K562 (cell line): ENCODE measurements around the gene PDHX. TPM values are rescaled to one million over a fixed set of nuclear protein-coding genes. Genes with fewer than 3 reads are reported as not detected.
"Not testable (repeated sequence)": the region's sequence is repeated elsewhere in the genome, so short reads cannot be mapped to it uniquely, and the experiment has no call there.

ENCODE experiments used
- ATAC-seq: fragments of 200-7000 bp; cut with Tn5 transposase; 3 replicates; pipeline ENCODE4 v1.9.1; 2020; ENCODE audit warnings: moderate library complexity
- BruUV-seq: library from RNA; stranded (reverse); fragments of 400-500 nt; replicated peaks from 2 replicates; lab custom pipeline; 2021; lab: Mats Ljungman, UMichigan
- CTCF ChIA-PET: fragments of 300-600 bp; formaldehyde crosslinking; extraction: SDS; loops from one replicate; lab custom pipeline; 2021; ENCODE audit warnings: low intra/inter-chr PET ratio; lab: Yijun Ruan, JAX
- POLR2A ChIA-PET: fragments of 300-600, 350-650 bp; sonication (Branson Sonifier 250); formaldehyde crosslinking; extraction: SDS; loops from one replicate; lab custom pipeline; 2021; ENCODE audit warnings: antibody characterized with exemption, inconsistent platforms; lab: Yijun Ruan, JAX
- DNase-seq, 4 experiments: peaks; one replicate each; pipeline versions ENCODE4 v3.0.0 to v3.0.0-alpha.2; 2011 to 2018; ENCODE audit warnings: low spot score in 3 of 4, mixed read lengths in 3 of 4; ENCODE audit errors: extremely low read depth in 1 of 4
- FAIRE-seq: peaks from 2 replicates; lab custom pipeline; 2011; peaks lifted over from hg19 to GRCh38; lab: Jason Lieb, UNC
- H2AFZ ChIP-seq: 2 replicates; pipeline ENCODE4 v1.6.0; 2011; ENCODE audit warnings: low read depth, low read length, control low read depth, inconsistent platforms
- H3K27ac ChIP-seq: fragments of 200-600 bp; 3 replicates; pipeline ENCODE4 v1.8.0; 2011; ENCODE audit warnings: low read depth, mild to moderate bottlenecking, control low read depth, inconsistent platforms, low read length, moderate library complexity, mixed read lengths; ENCODE audit errors: extremely low read depth
- H3K27me3 ChIP-seq, 2 experiments: fragments of 300-600 bp in 1 of 2; 2 replicates in 1 of 2; 3 replicates in 1 of 2; pipeline versions ENCODE4 v1.6.0 to v1.8.0; 2011; ENCODE audit warnings: inconsistent platforms in 2 of 2, low read length in 2 of 2, mild to moderate bottlenecking in 1 of 2, mixed read lengths in 1 of 2, moderate library complexity in 1 of 2; ENCODE audit not compliant: control insufficient read depth in 2 of 2, insufficient read depth in 2 of 2
- H3K36me3 ChIP-seq: fragments of 300-600 bp; 3 replicates; pipeline ENCODE4 v1.8.0; 2011; ENCODE audit warnings: mild to moderate bottlenecking, low read length, inconsistent platforms; ENCODE audit not compliant: control insufficient read depth, insufficient read depth
- H3K4me1 ChIP-seq, 2 experiments: fragments of 200-600 bp in 1 of 2; replicated peaks in 1 of 2; 2 replicates in 1 of 2; 3 replicates in 1 of 2; pipeline versions ENCODE4 v1.5.1 to v1.8.0; 2011; ENCODE audit warnings: inconsistent platforms in 2 of 2, low read length in 2 of 2, mild to moderate bottlenecking in 1 of 2, mixed read lengths in 1 of 2, moderate library complexity in 1 of 2; ENCODE audit not compliant: control insufficient read depth in 2 of 2, insufficient read depth in 2 of 2
- H3K4me2 ChIP-seq: 2 replicates; pipeline ENCODE4 v1.6.1; 2011; ENCODE audit warnings: low read length, control low read depth, inconsistent platforms, mixed read lengths; ENCODE audit not compliant: insufficient read depth
- H3K4me3 ChIP-seq: fragments of 200-600 bp; sonication (generic), shearing (Covaris generic); 2 replicates; pipeline ENCODE4 v1.5.1; 2016; ENCODE audit warnings: control low read depth, inconsistent platforms
- H3K79me2 ChIP-seq: fragments of 200-600 bp; 3 replicates; pipeline ENCODE4 v1.8.0; 2011; ENCODE audit warnings: low read length, inconsistent platforms; ENCODE audit not compliant: control insufficient read depth, insufficient read depth
- H3K9ac ChIP-seq, 2 experiments: 2 replicates each; pipeline versions ENCODE4 v1.6.0 to v1.6.1; 2011; ENCODE audit warnings: low read depth in 2 of 2, low read length in 2 of 2, control low read depth in 1 of 2, inconsistent platforms in 1 of 2, mild to moderate bottlenecking in 1 of 2, mixed read lengths in 1 of 2; ENCODE audit not compliant: insufficient read depth in 1 of 2
- H3K9me1 ChIP-seq: one replicate; pipeline ENCODE4 v1.6.0; 2011; ENCODE audit warnings: inconsistent platforms, mild to moderate bottlenecking, low read length, moderate library complexity; ENCODE audit not compliant: control insufficient read depth, insufficient read depth
- H3K9me3 ChIP-seq: replicated peaks from 2 replicates; pipeline ENCODE4 v1.5.1; 2011; ENCODE audit warnings: low read depth, low read length, inconsistent platforms; ENCODE audit not compliant: control insufficient read depth, insufficient read depth
- H4K20me1 ChIP-seq: replicated peaks from 2 replicates; pipeline ENCODE4 v1.6.1; 2011; ENCODE audit warnings: low read length, inconsistent platforms, mixed read lengths; ENCODE audit not compliant: control insufficient read depth, insufficient read depth
- BCOR ChIP-seq: fragments of 450-650 bp; IDR thresholded peaks from 2 replicates; pipeline ENCODE4 v1.6.1; 2016
- ZNF146 ChIP-seq: IDR thresholded peaks from one replicate; pipeline ENCODE4 v1.6.1; 2018; ENCODE audit warnings: missing compliant biosample characterization; ENCODE audit not compliant: unreplicated experiment
- ZNF507 ChIP-seq: conservative IDR thresholded peaks from 2 replicates; pipeline ENCODE4 v1.6.1; 2017; ENCODE audit warnings: missing genetic modification characterization, missing compliant biosample characterization
- WGBS: fragments of 100-300 bp; shearing (Covaris generic); methylation state at CpG from one replicate; pipeline ENCODE4 v1.1.6; 2016; ENCODE audit warnings: low coverage, mixed read lengths; ENCODE audit not compliant: insufficient coverage; ENCODE audit errors: missing lambda C conversion rate; 5-methylcytosine and 5-hydroxymethylcytosine counted together
- in situ Hi-C: fragments of 300-500 bp; cut with MboI; formaldehyde crosslinking; loops from 4 replicates; pipeline ENCODE4 v1.15.0; 2018; ENCODE audit warnings: inconsistent platforms, mixed read lengths
- intact Hi-C: fragments of 100-400 bp; cut with micrococcal nuclease; formaldehyde crosslinking; loops from 2 replicates; pipeline ENCODE4 v1.14.2; 2022
- polyA plus RNA-seq, 8 experiments: library from polyadenylated mRNA; depleted of rRNA in 4 of 8; stranded (reverse) in 5 of 8; unstranded in 3 of 8; fragments of >200 nt; fragmentation: Nextera tagmentation in 2 of 8; fragmentation: Illumina TruSeq in 1 of 8; extraction: Ambion mirVana in 2 of 8; extraction: Trizol in 1 of 8; gene quantifications; 2 replicates each; pipeline versions ENCODE4 v1.2.1 to v1.2.3, GENCODE V29; 2011 to 2014; ENCODE audit warnings: inconsistent platforms in 1 of 8, missing spikeins in 1 of 8
- total RNA-seq, 7 experiments: library from RNA; depleted of rRNA in 6 of 7; stranded (reverse); fragments of >200 nt in 6 of 7; fragmentation: Illumina TruSeq in 2 of 7; extraction: Trizol in 2 of 7; gene quantifications; 2 replicates each; pipeline versions ENCODE4 v1.2.1 to v1.2.3, GENCODE V29; 2011 to 2021; ENCODE audit warnings: low replicate concordance in 1 of 7

Gene PDHX
- total and polyA plus RNA-seq, 9 of the 15 experiments (the other 6 are each of a cell fraction or from before 2014, with no cell fraction given), result 20.8 to 43.5 (median 31.2) TPM

DNA sequence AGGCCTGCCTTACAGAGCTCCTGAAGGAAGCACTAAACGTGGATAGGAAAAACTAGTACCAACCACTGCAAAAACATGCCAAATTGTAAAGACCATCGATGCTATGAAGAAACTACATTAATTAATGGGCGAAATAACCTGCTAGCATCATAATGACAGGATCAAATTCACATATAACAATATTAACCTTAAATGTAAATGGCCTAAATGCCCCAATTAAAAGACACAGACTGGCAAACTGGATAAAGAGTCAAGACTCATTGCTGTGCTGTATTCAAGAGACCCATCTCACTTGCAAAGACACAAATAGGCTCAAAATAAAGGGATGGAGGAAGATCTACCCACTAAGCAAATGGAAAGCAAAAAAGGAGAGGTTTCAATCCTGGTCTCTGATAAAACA is 107.5 kb downstream of the PDHX start:
- FAIRE-seq, H3K4me2 ChIP-seq, H4K20me1 ChIP-seq, CTCF ChIA-PET, H3K27me3 ChIP-seq, H3K4me1 ChIP-seq, H3K36me3 ChIP-seq, H3K79me2 ChIP-seq, in situ Hi-C loops, BruUV-seq, H3K9me1 ChIP-seq, H2AFZ ChIP-seq, H3K27ac ChIP-seq, ATAC-seq, DNase-seq, H3K9ac ChIP-seq, intact Hi-C loops, H3K9me3 ChIP-seq, POLR2A ChIA-PET, H3K4me3 ChIP-seq: not testable (repeated sequence)
- WGBS, result 4% methylated on average over 3 of the region's 3 CpGs
- TF ChIP-seq ZNF507 (tag), result peak; percentile 96

GRCh38 chr11:35028007-35028406 is 111.6 kb downstream of the PDHX start:
- H3K9me1 ChIP-seq, H2AFZ ChIP-seq, H3K9ac ChIP-seq, H3K9me3 ChIP-seq, POLR2A ChIA-PET, FAIRE-seq, in situ Hi-C loops, ATAC-seq, H3K4me2 ChIP-seq, BruUV-seq, intact Hi-C loops, DNase-seq, H3K27ac ChIP-seq, H3K79me2 ChIP-seq, H3K36me3 ChIP-seq, H4K20me1 ChIP-seq, H3K27me3 ChIP-seq, H3K4me3 ChIP-seq, CTCF ChIA-PET: not testable (repeated sequence)
- WGBS, result 38% methylated on average over 3 of the region's 4 CpGs
- TF ChIP-seq ZNF146 (CRISPR knock-in tag) (peak; percentile 96), BCOR (0 out of 2 replicates have a peak, but pooled peaks have one; percentile 36)
- peaks cover 8 to 30% of the 10 kb centered on the region in 2 experiments for H3K4me1 ChIP-seq
